GM12878 (cell line): ENCODE measurements around the gene CA11. TPM values are rescaled to one million over a fixed set of nuclear protein-coding genes. Genes with fewer than 3 reads are reported as not detected.

Source experiments
- ATAC-seq: fragments of 200-7000 bp; cut with Tn5 transposase; 3 replicates; pipeline ENCODE4 v1.9.1; 2020; ENCODE audit warnings: mild to moderate bottlenecking, moderate library complexity
- BruUV-seq: library from RNA; stranded (reverse); fragments of 400-500 nt; replicated peaks from 2 replicates; lab custom pipeline; 2021; lab: Mats Ljungman, UMichigan
- CTCF ChIA-PET: fragments of 300-600 bp; sonication (Branson Sonifier 250); formaldehyde crosslinking; extraction: SDS; loops from one replicate; lab custom pipeline; 2021; ENCODE audit warnings: inconsistent platforms; lab: Yijun Ruan, JAX
- POLR2A ChIA-PET: fragments of 350-600 bp; formaldehyde crosslinking; extraction: SDS; loops from one replicate; lab custom pipeline; 2021; ENCODE audit warnings: inconsistent platforms; lab: Charles Lee
- RAD21 ChIA-PET: fragments of 300-600 bp; sonication (Branson Sonifier 250); formaldehyde crosslinking; loops from one replicate; lab custom pipeline; 2023; ENCODE audit warnings: antibody characterized with exemption; ENCODE audit not compliant: unreplicated experiment; lab: Charles Lee
- SMC1A ChIA-PET: fragments of 300-600 bp; sonication (Branson Sonifier 250); formaldehyde crosslinking; loops from one replicate; lab custom pipeline; 2023; ENCODE audit not compliant: unreplicated experiment, uncharacterized antibody; lab: Charles Lee
- DNase-seq: peaks from one replicate; pipeline ENCODE4 v3.0.0-alpha.2; 2011; ENCODE audit warnings: low read depth, low spot score
- FAIRE-seq: peaks from 3 replicates; lab custom pipeline; 2011; peaks lifted over from hg19 to GRCh38; lab: Jason Lieb, UNC
- H2AFZ ChIP-seq: 2 replicates; pipeline ENCODE4 v1.6.0; 2011; ENCODE audit warnings: low read depth, low read length, control low read depth; ENCODE audit not compliant: control insufficient read depth
- H3K27ac ChIP-seq: 2 replicates; pipeline ENCODE4 v1.5.1; 2011; ENCODE audit warnings: control low read depth; ENCODE audit not compliant: control insufficient read depth, insufficient read depth
- H3K27me3 ChIP-seq, 2 experiments: replicated peaks in 1 of 2; 2 replicates each; pipeline versions ENCODE4 v1.6.0 to v1.6.1; 2011; ENCODE audit warnings: low read length in 1 of 2; ENCODE audit not compliant: control insufficient read depth in 2 of 2, insufficient read depth in 2 of 2
- H3K36me3 ChIP-seq, 2 experiments: 2 replicates each; pipeline ENCODE4 v1.5.1; 2011; ENCODE audit warnings: low read length in 1 of 2; ENCODE audit not compliant: control insufficient read depth in 2 of 2, insufficient read depth in 2 of 2
- H3K4me1 ChIP-seq: 2 replicates; pipeline ENCODE4 v1.6.1; 2011; ENCODE audit warnings: mild to moderate bottlenecking, low read length, moderate library complexity, mixed read lengths; ENCODE audit not compliant: control insufficient read depth, insufficient read depth
- H3K4me2 ChIP-seq: 2 replicates; pipeline ENCODE4 v1.6.0; 2011; ENCODE audit warnings: control low read depth; ENCODE audit not compliant: control insufficient read depth, insufficient read depth
- H3K4me3 ChIP-seq: fragments of 200-600 bp; sonication (generic); 2 replicates; pipeline ENCODE4 v1.5.1; 2016
- H3K79me2 ChIP-seq: 2 replicates; pipeline ENCODE4 v1.6.0; 2011; ENCODE audit warnings: low read length; ENCODE audit not compliant: control insufficient read depth, insufficient read depth
- H3K9ac ChIP-seq: 2 replicates; pipeline ENCODE4 v1.8.0; 2011; ENCODE audit warnings: low read length, control low read depth, mixed read lengths; ENCODE audit not compliant: control insufficient read depth, insufficient read depth
- H3K9me3 ChIP-seq: replicated peaks from 3 replicates; pipeline ENCODE4 v1.5.1; 2011; ENCODE audit warnings: mild to moderate bottlenecking, low read length; ENCODE audit not compliant: control insufficient read depth, insufficient read depth
- H4K20me1 ChIP-seq: 2 replicates; pipeline ENCODE4 v1.6.0; 2011; ENCODE audit not compliant: control insufficient read depth, insufficient read depth
- CBX3 ChIP-seq: fragments of 200-600 bp; sonication (generic); IDR thresholded peaks from 2 replicates; pipeline ENCODE4 v1.6.1; 2016; ENCODE audit warnings: low read depth, borderline replicate concordance
- CEBPZ ChIP-seq: fragments of 150-350 bp; IDR thresholded peaks from 2 replicates; pipeline ENCODE4 v1.6.1; 2016; ENCODE audit warnings: low read depth, low read length
- CREB1 ChIP-seq: IDR thresholded peaks from 2 replicates; pipeline ENCODE4 v1.6.1; 2012; ENCODE audit warnings: low read depth, mild to moderate bottlenecking, inconsistent platforms
- CREM ChIP-seq: IDR thresholded peaks from 2 replicates; pipeline ENCODE4 v1.6.1; 2014; ENCODE audit warnings: antibody characterized with exemption, low read depth
- E4F1 ChIP-seq: fragments of 450-650 bp; IDR thresholded peaks from 2 replicates; pipeline ENCODE4 v1.6.1; 2018; ENCODE audit warnings: borderline replicate concordance, mild to moderate bottlenecking; ENCODE audit not compliant: partially characterized antibody
- ESRRA ChIP-seq: IDR thresholded peaks from 2 replicates; pipeline ENCODE4 v1.6.1; 2012; ENCODE audit warnings: mild to moderate bottlenecking, low read length, improper control_type of control experiment
- IKZF1 ChIP-seq: fragments of 450-650 bp; conservative IDR thresholded peaks from 2 replicates; pipeline ENCODE4 v1.6.1; 2017; ENCODE audit warnings: antibody characterized with exemption, mild to moderate bottlenecking
- RFX5 ChIP-seq: IDR thresholded peaks from 2 replicates; pipeline ENCODE4 v1.6.1; 2011; ENCODE audit warnings: low read depth, low read length, improper control_type of control experiment
- SP1 ChIP-seq: IDR thresholded peaks from one replicate; pipeline ENCODE4 v1.6.1; 2011; ENCODE audit warnings: low read depth, low read length
- WGBS: methylation state at CpG from one replicate; pipeline ENCODE4 v1.1.6; 2016; ENCODE audit warnings: low lambda C conversion rate; ENCODE audit not compliant: insufficient replicate concordance, insufficient coverage; ENCODE audit errors: missing lambda C conversion rate; 5-methylcytosine and 5-hydroxymethylcytosine counted together
- in situ Hi-C: fragments of 300-500 bp; cut with MboI; formaldehyde crosslinking; loops from 9 replicates; pipeline ENCODE4 v1.14.3; 2018; ENCODE audit warnings: mixed read lengths
- intact Hi-C: fragments of 100-400 bp; cut with micrococcal nuclease; formaldehyde crosslinking; loops from one replicate; pipeline ENCODE4 v1.14.2; 2022; ENCODE audit not compliant: unreplicated experiment
- polyA plus RNA-seq, 11 experiments: library from polyadenylated mRNA; depleted of rRNA in 4 of 11; unstranded in 6 of 11; stranded (reverse) in 5 of 11; fragments of >200 nt; fragmentation: Nextera tagmentation in 4 of 11; fragmentation: Illumina TruSeq in 1 of 11; extraction: Ambion mirVana in 4 of 11; extraction: Trizol in 1 of 11; gene quantifications; 1 replicate in 1 of 11; 2 replicates in 10 of 11; pipeline versions ENCODE4 v1.2.1 to v1.2.3, GENCODE V29; 2011 to 2016; ENCODE audit warnings: inconsistent platforms in 2 of 11, missing spikeins in 2 of 11, low read depth in 1 of 11
- total RNA-seq, 4 experiments: library from RNA; depleted of rRNA in 3 of 4; stranded (reverse); fragments of >200 nt in 3 of 4; fragmentation: Illumina TruSeq in 1 of 4; extraction: Trizol in 1 of 4; gene quantifications; 2 replicates each; pipeline versions ENCODE4 v1.2.1 to v1.2.3, GENCODE V29; 2013 to 2021

The CA11 gene
- total and polyA plus RNA-seq, 10 of the 15 experiments (the other 5 are each of a cell fraction or from before 2014, with no cell fraction given), result 1.7 to 7.5 (median 2.4) TPM

GRCh38 chr19:48660852-48661710 is 15.1 kb upstream of the CA11 start (continued):
- peak; percentile 74 for TF ChIP-seq SP1
- TF ChIP-seq CREB1, result peak; percentile 95
- peak; percentile 40 for TF ChIP-seq IKZF1

GRCh38 chr19:48659768-48660167 is 13.8 kb upstream of the CA11 start:
- Histone ChIP-seq H3K4me1 (peaks cover 9% of the 10 kb centered on the region), H3K4me3 (no peak overlapping the region), H2AFZ (no peak overlapping the region), H3K9me3 (no peaks in the 10 kb centered on the region; the same call in 2 of the 3 replicates), H3K27ac (no peak overlapping the region), H3K27me3 (no peaks in the 10 kb centered on the region), H3K79me2 (no peaks in the 10 kb centered on the region), H4K20me1 (no peaks in the 10 kb centered on the region), H3K4me2 (no peak overlapping the region), H3K9ac (no peak overlapping the region), H3K36me3 (no peaks in the 10 kb centered on the region)
- ATAC-seq (peak; percentile 45), DNase-seq (no peak), FAIRE-seq (peak; percentile 57)
- ChIA-PET RAD21 (no interaction called here), CTCF (interaction anchor here (0.6 kb wide), 1 partner anchor 18 kb away, joined by 4 read pairs; no protein-coding TSS in a partner anchor), SMC1A (no interaction called here), POLR2A (interaction anchor here (0.6 to 0.9 kb wide), 2 partner anchors 11 to 15 kb away, joined by 3 to 6 read pairs; no protein-coding TSS in a partner anchor)
- no TSS peak for BruUV-seq
- 51% methylated on average over 5 of the region's 5 CpGs for WGBS
- in situ Hi-C loops, result no loop called here
- intact Hi-C loops, result loop anchor here (5.0 kb wide), 1 partner anchor 123 kb away; no protein-coding TSS in a partner anchor
- TF ChIP-seq RFX5, result peak; percentile 94
- peak; percentile 89 for TF ChIP-seq CREB1
- no peak for TF ChIP-seq CBX3
- no peak for TF ChIP-seq E4F1
- TF ChIP-seq ESRRA, result no peak
- no peak for TF ChIP-seq CEBPZ
- TF ChIP-seq CREM, result peak; percentile 68
